GM21360 (cell line): ENCODE measurements around the gene TPM4.
"Not testable (repeated sequence)": the region's sequence is repeated elsewhere in the genome, so short reads cannot be mapped to it uniquely, and the experiment has no call there.

Experiments used
- ATAC-seq: cut with Tn5 transposase; IDR thresholded peaks from one replicate; pipeline ENCODE4 v1.9.1; 2021; ENCODE audit warnings: mild to moderate bottlenecking, moderate library complexity; ENCODE audit not compliant: unreplicated experiment

Gene TPM4

GRCh38 chr19:16076154-16076957, at the start of gene TPM4:
TPM4 (plus strand) TSS chr19:16076495; CDS start chr19:16076566, 71 bp downstream.
- peak; percentile 56 for ATAC-seq

- no peak for ATAC-seq
Observed at GRCh38 chr19:16026756-16027155, 49.5 kb upstream of the TPM4 start.

GRCh38 chr19:16027528-16027927, 48.8 kb upstream of the TPM4 start:
- no peak for ATAC-seq

- ATAC-seq, result not testable (repeated sequence)
Observed at GRCh38 chr19:16030155-16030554, 46.1 kb upstream of the TPM4 start.

- ATAC-seq, result no peak
Observed at GRCh38 chr19:16030964-16031871, 45.1 kb upstream of the TPM4 start.

- no peak for ATAC-seq
Observed at GRCh38 chr19:16031872-16032200, 44.5 kb upstream of the TPM4 start.

GRCh38 chr19:16032509-16033135, 43.7 kb upstream of the TPM4 start:
- ATAC-seq, result no peak

GRCh38 chr19:16033136-16033530, 43.2 kb upstream of the TPM4 start:
- no peak for ATAC-seq

- ATAC-seq, result no peak
Observed at GRCh38 chr19:16033721-16034120, 42.6 kb upstream of the TPM4 start.

- ATAC-seq, result no peak
Observed at GRCh38 chr19:16034180-16034579, 42.1 kb upstream of the TPM4 start.

GRCh38 chr19:16034958-16035560, 41.2 kb upstream of the TPM4 start:
- ATAC-seq, result no peak

GRCh38 chr19:16035601-16036297, 40.5 kb upstream of the TPM4 start:
- no peak for ATAC-seq

- ATAC-seq, result no peak
Observed at GRCh38 chr19:16036397-16036925, 39.8 kb upstream of the TPM4 start.

GRCh38 chr19:16036941-16037340, 39.4 kb upstream of the TPM4 start:
- no peak for ATAC-seq

- no peak for ATAC-seq
Observed at GRCh38 chr19:16037424-16038195, 38.7 kb upstream of the TPM4 start.

GRCh38 chr19:16038196-16038695, 38.0 kb upstream of the TPM4 start:
- no peak for ATAC-seq

- no peak for ATAC-seq
Observed at GRCh38 chr19:16039081-16039480, 37.2 kb upstream of the TPM4 start.

- no peak for ATAC-seq
Observed at GRCh38 chr19:16039545-16039944, 36.8 kb upstream of the TPM4 start.

- ATAC-seq, result no peak
Observed at GRCh38 chr19:16040642-16041041, 35.7 kb upstream of the TPM4 start.
